ENCODE data around the gene RGS2.

Gene RGS2

GRCh38 chr1:192767798-192768197 lies 41.0 kb upstream of the RGS2 start:
- Histone ChIP-seq H3K4me2 (ENCODE audit: low read length, poor library complexity, severe bottlenecking) (no peak overlapping the region), H2BK5ac (ENCODE audit: low read depth, low read length, poor library complexity, severe bottlenecking) (no peak overlapping the region), H3K4me1 (ENCODE audit: control insufficient read depth, insufficient read depth, low read depth, low read length) (no peaks in the 10 kb centered on the region), H2BK120ac (ENCODE audit: low read depth, low read length) (no peak overlapping the region), H3K9ac (ENCODE audit: low read length) (no peak overlapping the region), H4K8ac (ENCODE audit: low read length) (no peak overlapping the region), H3K4me3 (ENCODE audit: insufficient read depth in 1 of 2, low read depth in 1 of 2, low read length in 2 of 2) (no peak overlapping the region), H3K18ac (ENCODE audit: low read depth in 1 of 2, low read length in 2 of 2) (no peak overlapping the region), H3K36me3 (ENCODE audit: control insufficient read depth in 1 of 2, insufficient read depth in 2 of 2, low read depth in 1 of 2, low read length in 2 of 2) (no peaks in the 10 kb centered on the region), H3K27ac (ENCODE audit: low read length, poor library complexity, severe bottlenecking) (no peak overlapping the region), H2BK15ac (ENCODE audit: low read depth, poor library complexity, severe bottlenecking) (no peak overlapping the region), H3K14ac (ENCODE audit: low read length in 2 of 2) (no peak overlapping the region), H3K9me3 (ENCODE audit: control insufficient read depth, low read length) (no peaks in the 10 kb centered on the region), H3K4ac (ENCODE audit: low read depth in 1 of 2, low read length in 2 of 2) (no peak overlapping the region), H2AFZ (ENCODE audit: low read depth, low read length) (no peak overlapping the region), H3K27me3 (ENCODE audit: control insufficient read depth in 1 of 2, insufficient read depth in 1 of 2, low read length in 2 of 2) (no peaks in the 10 kb centered on the region), H4K91ac (ENCODE audit: low read length) (no peak overlapping the region), H3K23ac (ENCODE audit: low read length in 2 of 2) (no peak overlapping the region), H2AK5ac (ENCODE audit: low read length, severe bottlenecking) (no peak overlapping the region), H2BK12ac (ENCODE audit: low read length in 2 of 2) (no peak overlapping the region), H3K79me1 (replicated peaks; ENCODE audit: low read length, poor library complexity, severe bottlenecking) (no peaks in the 10 kb centered on the region)
- peak; percentile 21 for DNase-seq
- 100% methylated on average over 2 of the region's 2 CpGs for WGBS

- Histone ChIP-seq H4K91ac (ENCODE audit: low read length) (no peak overlapping the region), H3K18ac (ENCODE audit: low read depth in 1 of 2, low read length in 2 of 2) (no peak overlapping the region), H3K36me3 (ENCODE audit: control insufficient read depth in 1 of 2, insufficient read depth in 2 of 2, low read depth in 1 of 2, low read length in 2 of 2) (no peaks in the 10 kb centered on the region), H3K9ac (ENCODE audit: low read length) (no peak overlapping the region), H3K9me3 (ENCODE audit: control insufficient read depth, low read length) (no peaks in the 10 kb centered on the region), H2BK5ac (ENCODE audit: low read depth, low read length, poor library complexity, severe bottlenecking) (no peak overlapping the region), H3K27me3 (ENCODE audit: control insufficient read depth in 1 of 2, insufficient read depth in 1 of 2, low read length in 2 of 2) (no peaks in the 10 kb centered on the region), H3K14ac (ENCODE audit: low read length in 2 of 2) (no peak overlapping the region), H3K4ac (ENCODE audit: low read depth in 1 of 2, low read length in 2 of 2) (no peak overlapping the region), H3K4me2 (ENCODE audit: low read length, poor library complexity, severe bottlenecking) (no peak overlapping the region), H3K79me1 (replicated peaks; ENCODE audit: low read length, poor library complexity, severe bottlenecking) (no peaks in the 10 kb centered on the region), H3K4me3 (ENCODE audit: insufficient read depth in 1 of 2, low read depth in 1 of 2, low read length in 2 of 2) (no peak overlapping the region), H2AK5ac (ENCODE audit: low read length, severe bottlenecking) (no peak overlapping the region), H2AFZ (ENCODE audit: low read depth, low read length) (no peak overlapping the region), H2BK15ac (ENCODE audit: low read depth, poor library complexity, severe bottlenecking) (no peak overlapping the region), H2BK12ac (ENCODE audit: low read length in 2 of 2) (peak overlapping the region in 1 of 2 experiments; percentile 21), H4K8ac (ENCODE audit: low read length) (peak overlapping the region; percentile 49), H3K23ac (ENCODE audit: low read length in 2 of 2) (no peak overlapping the region), H3K27ac (ENCODE audit: low read length, poor library complexity, severe bottlenecking) (no peak overlapping the region), H2BK120ac (ENCODE audit: low read depth, low read length) (peak overlapping the region; percentile 19), H3K4me1 (ENCODE audit: control insufficient read depth, insufficient read depth, low read depth, low read length) (no peaks in the 10 kb centered on the region)
- DNase-seq, result no peak
Measured at GRCh38 chr1:192768463-192768862, 40.4 kb upstream of the RGS2 start.

- WGBS, result 97% methylated on average over 2 of the region's 4 CpGs
- no peak overlapping the region for H2BK15ac ChIP-seq (ENCODE audit: low read depth, poor library complexity, severe bottlenecking)
- no peak overlapping the region for H3K4me2 ChIP-seq (ENCODE audit: low read length, poor library complexity, severe bottlenecking)
- DNase-seq, result no peak
- no peak overlapping the region for H3K4ac ChIP-seq (ENCODE audit: low read depth in 1 of 2, low read length in 2 of 2)
- H3K27ac ChIP-seq (ENCODE audit: low read length, poor library complexity, severe bottlenecking), result no peak overlapping the region
- H3K23ac ChIP-seq (ENCODE audit: low read length in 2 of 2), result no peak overlapping the region
- H3K4me3 ChIP-seq (ENCODE audit: insufficient read depth in 1 of 2, low read depth in 1 of 2, low read length in 2 of 2), result no peak overlapping the region
- no peak overlapping the region for H4K8ac ChIP-seq (ENCODE audit: low read length)
- H3K9ac ChIP-seq (ENCODE audit: low read length), result no peak overlapping the region
- no peak overlapping the region for H2AFZ ChIP-seq (ENCODE audit: low read depth, low read length)
- no peaks in the 10 kb centered on the region for H3K4me1 ChIP-seq (ENCODE audit: control insufficient read depth, insufficient read depth, low read depth, low read length)
- H2BK120ac ChIP-seq (ENCODE audit: low read depth, low read length), result no peak overlapping the region
- no peak overlapping the region for H4K91ac ChIP-seq (ENCODE audit: low read length)
- H2AK5ac ChIP-seq (ENCODE audit: low read length, severe bottlenecking), result no peak overlapping the region
- no peak overlapping the region for H2BK12ac ChIP-seq (ENCODE audit: low read length in 2 of 2)
- H3K79me1 ChIP-seq (replicated peaks; ENCODE audit: low read length, poor library complexity, severe bottlenecking), result no peaks in the 10 kb centered on the region
- H2BK5ac ChIP-seq (ENCODE audit: low read depth, low read length, poor library complexity, severe bottlenecking), result no peak overlapping the region
- no peaks in the 10 kb centered on the region for H3K27me3 ChIP-seq (ENCODE audit: control insufficient read depth in 1 of 2, insufficient read depth in 1 of 2, low read length in 2 of 2)
- H3K14ac ChIP-seq (ENCODE audit: low read length in 2 of 2), result no peak overlapping the region
- no peaks in the 10 kb centered on the region for H3K9me3 ChIP-seq (ENCODE audit: control insufficient read depth, low read length)
- no peak overlapping the region for H3K18ac ChIP-seq (ENCODE audit: low read depth in 1 of 2, low read length in 2 of 2)
- H3K36me3 ChIP-seq (ENCODE audit: control insufficient read depth in 1 of 2, insufficient read depth in 2 of 2, low read depth in 1 of 2, low read length in 2 of 2), result no peaks in the 10 kb centered on the region
Measured at GRCh38 chr1:192771341-192771740, 37.5 kb upstream of the RGS2 start.

GRCh38 chr1:192775631-192776030 lies 33.2 kb upstream of the RGS2 start:
- Histone ChIP-seq H3K79me1 (replicated peaks; ENCODE audit: low read length, poor library complexity, severe bottlenecking) (no peaks in the 10 kb centered on the region), H3K4me1 (ENCODE audit: control insufficient read depth, insufficient read depth, low read depth, low read length) (no peaks in the 10 kb centered on the region), H2AFZ (ENCODE audit: low read depth, low read length) (no peak overlapping the region), H3K4me2 (ENCODE audit: low read length, poor library complexity, severe bottlenecking) (no peak overlapping the region), H2BK120ac (ENCODE audit: low read depth, low read length) (no peak overlapping the region), H2BK12ac (ENCODE audit: low read length in 2 of 2) (no peak overlapping the region), H3K23ac (ENCODE audit: low read length in 2 of 2) (no peak overlapping the region), H3K27ac (ENCODE audit: low read length, poor library complexity, severe bottlenecking) (no peak overlapping the region), H3K18ac (ENCODE audit: low read depth in 1 of 2, low read length in 2 of 2) (no peak overlapping the region), H3K27me3 (ENCODE audit: control insufficient read depth in 1 of 2, insufficient read depth in 1 of 2, low read length in 2 of 2) (no peaks in the 10 kb centered on the region), H3K14ac (ENCODE audit: low read length in 2 of 2) (no peak overlapping the region), H2BK5ac (ENCODE audit: low read depth, low read length, poor library complexity, severe bottlenecking) (no peak overlapping the region), H3K4ac (ENCODE audit: low read depth in 1 of 2, low read length in 2 of 2) (no peak overlapping the region), H4K91ac (ENCODE audit: low read length) (no peak overlapping the region), H2BK15ac (ENCODE audit: low read depth, poor library complexity, severe bottlenecking) (no peak overlapping the region), H3K9ac (ENCODE audit: low read length) (no peak overlapping the region), H2AK5ac (ENCODE audit: low read length, severe bottlenecking) (no peak overlapping the region), H3K36me3 (ENCODE audit: control insufficient read depth in 1 of 2, insufficient read depth in 2 of 2, low read depth in 1 of 2, low read length in 2 of 2) (no peaks in the 10 kb centered on the region), H3K4me3 (ENCODE audit: insufficient read depth in 1 of 2, low read depth in 1 of 2, low read length in 2 of 2) (no peak overlapping the region), H4K8ac (ENCODE audit: low read length) (no peak overlapping the region), H3K9me3 (ENCODE audit: control insufficient read depth, low read length) (no peaks in the 10 kb centered on the region)
- WGBS, result 75% methylated on average over 1 of the region's 2 CpGs
- no peak for DNase-seq

Measured in mesenchymal stem cell (in vitro differentiated cells and primary cell).